SK-N-MC (cell line): ENCODE measurements around the gene CALR.
"Not testable (repeated sequence)": the region's sequence is repeated elsewhere in the genome, so short reads cannot be mapped to it uniquely, and the experiment has no call there.

ENCODE experiments used
- DNase-seq: peaks from one replicate; pipeline ENCODE4 v3.0.0-alpha.2; 2011; ENCODE audit warnings: low read depth, low spot score
- H3K27ac ChIP-seq: fragments of 200-600 bp; sonication (generic); 2 replicates; pipeline ENCODE4 v1.5.1; 2016; ENCODE audit warnings: mixed run types
- H3K36me3 ChIP-seq: fragments of 200-600 bp; sonication (generic); 2 replicates; pipeline ENCODE4 v1.6.1; 2017; ENCODE audit warnings: antibody characterized with exemption, low read length, mixed read lengths; ENCODE audit not compliant: insufficient read depth
- H3K4me3 ChIP-seq: fragments of 200-600 bp; sonication (generic); 2 replicates; pipeline ENCODE4 v1.5.1; 2016
- H3K9ac ChIP-seq: fragments of 200-600 bp; sonication (generic); 2 replicates; pipeline ENCODE4 v1.8.0; 2017; ENCODE audit warnings: mixed run types, mixed read lengths; ENCODE audit not compliant: insufficient read length
- H3K9me3 ChIP-seq: fragments of 200-600 bp; sonication (generic); 2 replicates; pipeline ENCODE4 v1.6.1; 2017; ENCODE audit warnings: low read depth, mild to moderate bottlenecking, antibody characterized with exemption, low read length, moderate library complexity, mixed read lengths
- EZH2 ChIP-seq: fragments of 200-600 bp; sonication (generic); IDR thresholded peaks from one replicate; pipeline ENCODE4 v1.6.1; 2017; ENCODE audit warnings: antibody characterized with exemption
- FOXP2 ChIP-seq: optimal IDR thresholded peaks from 2 replicates; pipeline ENCODE3; 2011; ENCODE audit warnings: mild to moderate bottlenecking, moderate library complexity; ENCODE audit not compliant: insufficient read depth; ENCODE audit errors: extremely low read length, control extremely low read depth
- POLR2AphosphoS5 ChIP-seq: IDR thresholded peaks from 2 replicates; pipeline ENCODE4 v1.6.1; 2012; ENCODE audit warnings: mild to moderate bottlenecking, low read depth, low read length, borderline replicate concordance

CALR gene

GRCh38 chr19:12912571-12912970, 25.8 kb upstream of the CALR start:
- DNase-seq: no peak
- TF ChIP-seq POLR2AphosphoS5 (no peak), FOXP2 (no peak), EZH2 (no peak)
- Histone ChIP-seq H3K9me3 (no peaks in the 10 kb centered on the region), H3K9ac (no peak overlapping the region), H3K27ac (peak overlapping the region; percentile 14; the same call in 1 of the 2 replicates), H3K4me3 (no peak overlapping the region), H3K36me3 (no peaks in the 10 kb centered on the region)

DNA sequence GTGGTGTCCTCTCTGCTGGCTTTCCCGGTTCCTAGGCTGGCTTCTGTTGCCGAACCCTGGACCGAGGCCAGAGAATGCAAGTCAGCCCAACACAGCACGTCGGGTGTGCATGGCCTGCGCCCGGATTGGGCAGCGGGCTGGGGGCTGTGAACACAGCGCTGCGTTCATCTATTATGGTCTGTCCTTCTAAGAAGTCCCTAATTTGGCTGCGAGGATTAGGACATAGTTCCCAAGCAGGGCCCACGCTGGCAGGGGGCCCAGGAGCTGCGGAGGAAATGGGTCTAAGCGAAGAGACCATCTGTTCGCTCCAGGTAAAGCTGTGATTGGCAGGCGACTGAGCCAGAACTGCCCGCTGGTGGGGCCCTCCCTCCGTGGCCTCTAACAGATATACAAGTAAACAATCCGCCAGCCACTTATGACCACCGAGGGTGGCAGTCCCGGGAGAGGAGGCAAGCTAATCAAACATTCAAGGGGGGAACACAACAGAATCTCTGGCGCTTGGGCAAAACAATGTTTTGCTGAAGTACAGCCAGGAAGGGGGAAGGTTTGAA, 25.3 kb upstream of the CALR start:
- no peak for DNase-seq

GRCh38 chr19:12913851-12914690, 24.3 kb upstream of the CALR start:
- no peak for TF ChIP-seq EZH2
- TF ChIP-seq FOXP2: no peak
- TF ChIP-seq POLR2AphosphoS5: no peak
- no peak for DNase-seq
- H3K9me3 ChIP-seq: no peaks in the 10 kb centered on the region
- no peaks in the 10 kb centered on the region for H3K36me3 ChIP-seq
- no peak overlapping the region for H3K27ac ChIP-seq
- no peak overlapping the region for H3K4me3 ChIP-seq
- H3K9ac ChIP-seq: no peak overlapping the region

More for the DNA sequence above, 25.3 kb upstream of the CALR start:
- TF ChIP-seq FOXP2 (no peak), POLR2AphosphoS5 (no peak), EZH2 (no peak)
- H3K4me3 ChIP-seq: no peak overlapping the region
- peak overlapping the region; percentile 14 for H3K27ac ChIP-seq
- H3K36me3 ChIP-seq: no peaks in the 10 kb centered on the region
- peak overlapping the region; percentile 11 for H3K9ac ChIP-seq
- H3K9me3 ChIP-seq: no peaks in the 10 kb centered on the region

GRCh38 chr19:12915860-12916259, 22.5 kb upstream of the CALR start:
- H3K9ac ChIP-seq, H3K9me3 ChIP-seq, H3K36me3 ChIP-seq, DNase-seq, H3K27ac ChIP-seq, H3K4me3 ChIP-seq: not testable (repeated sequence)

- Histone ChIP-seq H3K4me3 (no peak overlapping the region), H3K9ac (no peak overlapping the region), H3K27ac (no peak overlapping the region), H3K36me3 (peaks cover 11% of the 10 kb centered on the region), H3K9me3 (no peaks in the 10 kb centered on the region)
- no peak for DNase-seq
- TF ChIP-seq FOXP2: no peak
- TF ChIP-seq EZH2: no peak
- no peak for TF ChIP-seq POLR2AphosphoS5
These were observed 20.2 kb upstream of the CALR start for GRCh38 chr19:12918253-12918652.

- Histone ChIP-seq H3K27ac (peak overlapping the region; percentile 80), H3K4me3 (no peak overlapping the region), H3K9me3 (no peaks in the 10 kb centered on the region), H3K9ac (no peak overlapping the region), H3K36me3 (peaks cover 29% of the 10 kb centered on the region)
- TF ChIP-seq POLR2AphosphoS5: no peak
- TF ChIP-seq EZH2: no peak
- no peak for TF ChIP-seq FOXP2
- DNase-seq: no peak
These were observed 17.4 kb upstream of the CALR start for GRCh38 chr19:12921047-12921446.

DNA sequence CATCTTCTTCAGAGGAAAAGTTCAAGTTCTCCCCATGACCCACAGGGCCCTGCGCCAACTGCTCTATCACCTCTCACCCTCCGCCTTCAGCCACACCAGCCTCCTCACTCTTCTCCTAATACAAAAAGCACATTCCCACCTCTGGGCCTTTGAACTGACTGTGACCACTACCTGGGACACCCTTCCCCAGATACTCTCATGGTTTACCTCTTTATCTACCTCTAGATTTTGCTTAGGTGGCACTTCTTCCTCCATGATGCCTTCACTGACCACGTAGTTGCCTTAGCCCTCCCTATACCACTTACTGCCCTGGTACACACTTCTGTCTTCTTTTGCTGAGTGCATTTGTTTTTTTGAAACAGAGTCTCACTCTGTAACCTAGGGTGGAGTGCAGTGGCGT, 15.4 kb upstream of the CALR start:
- DNase-seq: no peak
- no peak overlapping the region for H3K27ac ChIP-seq
- H3K36me3 ChIP-seq: peaks cover 43% of the 10 kb centered on the region
- H3K4me3 ChIP-seq: no peak overlapping the region
- H3K9me3 ChIP-seq: no peaks in the 10 kb centered on the region
- no peak for TF ChIP-seq EZH2
- TF ChIP-seq FOXP2: no peak
- no peak for TF ChIP-seq POLR2AphosphoS5
- no peak overlapping the region for H3K9ac ChIP-seq

DNA sequence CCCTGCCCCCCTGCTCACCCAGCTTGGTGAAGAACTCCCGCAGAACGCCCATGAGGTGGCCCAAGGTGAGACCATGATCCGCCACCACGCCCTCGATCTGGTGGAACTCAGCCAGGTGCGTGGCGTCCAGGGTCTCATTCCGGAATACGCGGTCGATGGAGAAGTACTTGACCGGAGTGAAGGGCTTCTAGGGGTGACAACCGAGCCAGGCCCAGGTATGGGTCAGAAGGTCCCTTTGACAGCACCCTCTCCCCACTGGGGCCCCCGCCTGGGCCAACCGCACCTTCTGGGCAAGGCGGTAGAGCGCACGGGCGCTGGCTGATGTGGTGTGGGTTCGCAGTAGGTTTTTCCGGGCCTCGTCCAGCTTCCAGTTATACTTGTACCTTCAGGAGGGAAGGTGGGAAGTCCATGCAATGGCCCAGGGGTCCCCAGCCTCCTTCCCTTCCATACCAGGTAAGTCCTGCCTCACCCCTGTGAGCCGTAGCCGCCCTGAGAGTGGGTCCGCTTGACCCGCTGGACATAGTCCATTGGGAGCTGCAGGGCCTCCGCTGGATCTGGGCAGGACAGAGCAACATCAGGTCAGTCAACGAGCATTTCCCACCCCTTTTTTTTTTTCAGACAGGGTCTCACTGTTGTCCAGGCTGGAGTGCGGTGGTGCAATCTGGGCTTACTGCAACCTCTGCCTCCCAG, 13.6 kb upstream of the CALR start:
- TF ChIP-seq EZH2: no peak
- no peak for TF ChIP-seq FOXP2
- no peak for TF ChIP-seq POLR2AphosphoS5
- H3K27ac ChIP-seq: no peak overlapping the region
- DNase-seq: no peak
- H3K36me3 ChIP-seq: peaks cover 60% of the 10 kb centered on the region
- no peaks in the 10 kb centered on the region for H3K9me3 ChIP-seq
- no peak overlapping the region for H3K9ac ChIP-seq
- H3K4me3 ChIP-seq: no peak overlapping the region

DNA sequence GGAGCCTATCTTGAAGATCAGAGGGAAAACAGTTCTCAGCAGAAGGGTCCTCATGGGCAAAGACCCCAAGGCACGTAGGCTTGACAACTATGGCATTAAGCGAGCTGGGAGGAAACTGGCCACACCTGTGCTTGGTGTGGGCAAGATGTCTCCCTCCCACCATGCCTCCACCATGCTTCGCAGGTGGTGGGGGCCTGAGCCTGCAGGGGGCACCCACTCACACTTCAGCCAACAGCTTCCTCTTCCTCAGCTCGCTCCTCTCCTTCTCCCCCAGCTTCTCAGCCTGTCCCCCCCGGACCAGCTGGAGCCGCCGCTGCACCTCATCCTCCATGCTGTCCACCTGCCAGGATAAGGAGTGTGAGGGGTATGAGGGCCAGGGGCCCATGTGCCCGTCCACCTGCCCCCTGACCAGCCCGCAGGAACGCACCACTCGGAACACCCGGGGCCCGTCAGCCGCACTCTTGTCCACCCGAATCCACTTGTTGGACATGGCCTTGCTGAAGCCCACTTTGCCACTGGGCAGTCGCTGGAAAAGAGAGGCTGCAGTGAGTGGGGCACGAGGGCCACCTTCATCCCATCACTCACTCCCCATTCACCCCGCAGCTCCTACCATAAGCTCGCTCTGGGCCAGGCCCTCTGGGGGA, 8.3 kb upstream of the CALR start:
- peaks cover 48% of the 10 kb centered on the region for H3K36me3 ChIP-seq
- no peak overlapping the region for H3K4me3 ChIP-seq
- no peak overlapping the region for H3K9ac ChIP-seq
- TF ChIP-seq FOXP2: no peak
- TF ChIP-seq POLR2AphosphoS5: no peak
- no peak for TF ChIP-seq EZH2
- no peak for DNase-seq
- no peak overlapping the region for H3K27ac ChIP-seq
- H3K9me3 ChIP-seq: no peaks in the 10 kb centered on the region
